ENCODE data around the gene CFL1. TPM values are rescaled to one million over a fixed set of nuclear protein-coding genes. Genes with fewer than 3 reads are reported as not detected.

Gene CFL1
- total and polyA plus RNA-seq, 2 experiments from 2014 or later = 1,393 to 2,124 TPM

DNA sequence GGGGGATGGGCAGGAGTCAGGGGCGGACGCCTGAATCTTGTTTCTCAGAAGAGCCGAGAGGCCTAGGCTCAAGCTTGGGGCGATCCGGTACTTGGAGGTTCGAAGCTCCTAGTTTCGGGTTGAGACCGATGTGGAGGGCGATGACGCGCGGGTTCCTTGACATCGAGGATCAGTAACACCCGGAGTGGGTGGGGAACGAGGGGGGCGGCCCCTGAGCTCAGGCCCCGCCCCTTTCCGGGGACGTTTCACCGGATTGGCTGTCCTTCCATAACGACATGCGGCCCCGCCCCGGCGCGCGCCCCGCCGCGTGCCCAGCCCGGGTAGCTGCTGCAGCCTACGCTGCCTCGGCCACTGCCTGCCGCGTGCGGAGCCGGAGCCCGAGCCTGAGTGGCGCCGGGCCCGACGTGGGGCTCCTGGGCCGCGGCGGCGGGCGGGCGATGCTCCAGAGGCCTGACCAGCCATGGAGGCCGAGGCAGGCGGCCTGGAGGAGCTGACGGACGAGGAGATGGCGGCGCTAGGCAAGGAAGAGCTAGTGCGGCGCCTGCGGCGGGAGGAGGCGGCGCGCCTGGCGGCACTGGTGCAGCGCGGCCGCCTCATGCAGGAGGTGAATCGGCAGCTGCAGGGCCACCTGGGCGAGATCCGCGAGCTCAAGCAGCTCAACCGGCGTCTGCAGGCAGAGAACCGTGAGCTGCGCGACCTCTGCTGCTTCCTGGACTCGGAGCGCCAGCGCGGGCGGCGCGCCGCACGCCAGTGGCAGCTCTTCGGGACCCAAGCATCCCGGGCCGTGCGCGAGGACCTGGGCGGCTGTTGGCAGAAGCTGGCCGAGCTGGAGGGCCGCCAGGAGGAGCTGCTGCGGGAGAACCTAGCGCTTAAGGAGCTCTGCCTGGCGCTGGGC lies 32.6 kb upstream of the CFL1 start, which contains the start of gene CCDC85B (continued):
- TF ChIP-seq REST (IDR thresholded peaks at IDR 0.05; ENCODE audit: unreplicated experiment) = no peak
- TF ChIP-seq ETS1 (IDR thresholded peaks at IDR 0.05) = no peak
- TF ChIP-seq EZH2phosphoT487 (IDR thresholded peaks at IDR 0.05; ENCODE audit: unreplicated experiment) = no peak
- peak; percentile 25; the same call in 1 of the 2 replicates for TF ChIP-seq CREB1 (CRISPR knock-in tag; IDR thresholded peaks at IDR 0.05; ENCODE audit: low read depth)
- TF ChIP-seq ZNF331 (CRISPR knock-in tag; IDR thresholded peaks at IDR 0.05; ENCODE audit: low read depth) = no peak
- TF ChIP-seq STAT1 (IDR thresholded peaks at IDR 0.05; ENCODE audit: unreplicated experiment) = no peak
- no peak for TF ChIP-seq EZH2 (IDR thresholded peaks at IDR 0.05; ENCODE audit: low read depth, unreplicated experiment)

DNA sequence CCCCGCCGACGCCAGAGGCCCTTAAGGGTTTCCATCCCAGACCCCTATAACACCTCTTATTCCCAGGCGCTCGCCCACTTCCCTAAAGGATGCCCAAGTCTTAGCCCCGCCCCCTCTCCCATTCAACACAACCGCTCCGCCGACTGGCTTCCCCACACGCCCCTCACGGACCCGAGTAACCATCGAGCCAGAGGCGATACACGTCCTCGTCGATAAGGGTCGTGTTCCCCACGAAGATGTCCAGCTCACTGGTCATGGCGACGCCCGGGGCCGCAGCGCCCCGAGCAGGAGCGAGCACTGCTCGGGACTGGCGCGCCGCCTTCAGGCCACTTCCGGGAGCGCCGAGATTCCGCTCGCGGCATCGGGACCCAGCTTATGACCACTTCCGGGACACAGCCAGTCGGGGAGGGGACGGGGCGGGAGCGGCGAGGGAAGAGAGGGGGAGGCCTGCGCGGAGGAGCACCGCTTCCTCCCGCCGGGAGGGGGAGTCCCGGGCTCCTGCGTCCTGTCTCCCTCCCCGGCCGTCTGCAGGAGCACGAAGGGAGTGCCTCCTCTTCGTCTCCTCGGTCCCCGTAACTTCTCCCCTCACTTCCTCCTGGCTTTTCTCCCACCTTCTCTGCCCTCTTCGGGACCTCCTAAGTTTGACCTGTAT lies 30.3 kb upstream of the CFL1 start, which contains the start of gene FIBP:
Gene FIBP, minus strand, starts transcription at position 309 of the 652 bp plus-strand sequence. Its CDS starts 53 bp downstream, at position 256.
- Mint-ChIP-seq H3K27me3 (ENCODE audit: insufficient read depth, low read depth, poor library complexity) (peaks cover 40% of the 10 kb centered on the region), H3K4me1 (peaks cover 42% of the 10 kb centered on the region), H3K36me3 (ENCODE audit: low read depth) (peaks cover 42% of the 10 kb centered on the region), H3K27ac (peak within 1 kb of the TSS; percentile 99), H3K9me3 (peaks cover 2% of the 10 kb centered on the region; the same call in 1 of the 3 replicates), H3K4me3 (peak within 1 kb of the TSS; percentile 98)
- Histone ChIP-seq H3K27me3 (ENCODE audit: insufficient read depth) (peaks cover 25% of the 10 kb centered on the region), H3K36me3 (ENCODE audit: insufficient read depth) (peaks cover 14% of the 10 kb centered on the region; the same call in 1 of the 2 replicates), H3K4me1 (ENCODE audit: insufficient read depth) (peaks cover 29% of the 10 kb centered on the region), H3K4me3 (peak within 1 kb of the TSS; percentile 93), H3K4me2 (peak within 1 kb of the TSS; percentile 89), H4K20me1 (replicated peaks; ENCODE audit: insufficient read depth) (peaks cover 25% of the 10 kb centered on the region), H3K79me2 (replicated peaks; ENCODE audit: insufficient read depth) (peaks cover 13% of the 10 kb centered on the region), H3K9me2 (ENCODE audit: insufficient read depth) (no peaks in the 10 kb centered on the region), H3F3A (replicated peaks; ENCODE audit: low read depth) (peaks cover 39% of the 10 kb centered on the region), H3K27ac (ENCODE audit: low read depth) (peak within 1 kb of the TSS; percentile 83), H2AFZ (peak within 1 kb of the TSS; percentile 95)
- DNase-seq (ENCODE audit: low spot score) = peak; percentile 97
- peak; percentile 62 for ATAC-seq
- TF ChIP-seq REST (IDR thresholded peaks at IDR 0.05; ENCODE audit: unreplicated experiment) = no peak

All from GM23338 (cell line).